HUES6 (cell line): ENCODE results near the gene RHOXF2B.
"Not testable (repeated sequence)": the region's sequence is repeated elsewhere in the genome, so short reads cannot be mapped to it uniquely, and the experiment has no call there.

ENCODE experiments used
- H3K27ac ChIP-seq: 2 replicates; pipeline ENCODE4 v1.7.0; 2013; ENCODE audit warnings: low read depth, mild to moderate bottlenecking, low read length, inconsistent platforms
- H3K27me3 ChIP-seq: 2 replicates; pipeline ENCODE4 v1.6.1; 2013; ENCODE audit warnings: low read length; ENCODE audit not compliant: control insufficient read depth, insufficient read depth
- H3K36me3 ChIP-seq: 2 replicates; pipeline ENCODE4 v1.6.1; 2013; ENCODE audit warnings: low read length; ENCODE audit not compliant: control insufficient read depth, insufficient read depth
- H3K4me1 ChIP-seq: 2 replicates; pipeline ENCODE4 v1.6.1; 2013; ENCODE audit warnings: low read length; ENCODE audit not compliant: control insufficient read depth, insufficient read depth
- H3K4me3 ChIP-seq: 2 replicates; pipeline ENCODE4 v1.5.1; 2013; ENCODE audit warnings: low read depth, low read length
- H3K9ac ChIP-seq: one replicate; pipeline ENCODE4 v1.6.1; 2013; ENCODE audit warnings: mild to moderate bottlenecking, low read length
- H3K9me3 ChIP-seq: 2 replicates; pipeline ENCODE4 v1.6.1; 2013; ENCODE audit warnings: low read depth, low read length; ENCODE audit not compliant: control insufficient read depth, insufficient read depth

The RHOXF2B gene

DNA sequence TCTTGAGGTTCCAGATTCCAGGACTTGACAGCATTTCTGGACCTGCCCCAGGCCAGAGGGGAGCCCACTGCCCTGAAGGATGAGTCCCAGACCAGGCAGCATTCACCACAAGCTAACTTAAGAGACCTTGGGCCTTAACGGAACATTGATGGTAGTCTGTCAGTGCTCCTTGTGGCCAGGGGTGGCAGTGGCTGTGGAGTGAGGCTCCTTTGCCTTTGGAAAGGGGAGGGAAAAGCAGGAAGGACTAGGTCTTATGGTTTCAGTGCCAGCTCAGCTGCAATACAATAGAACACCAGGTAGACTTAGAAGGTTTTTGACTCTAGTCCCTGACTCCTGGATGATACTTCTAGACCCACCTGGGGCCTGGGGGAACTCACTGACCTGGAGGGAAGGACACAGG is 11.3 kb downstream of the RHOXF2B start:
- H3K4me3 ChIP-seq, H3K9me3 ChIP-seq, H3K27ac ChIP-seq, H3K36me3 ChIP-seq, H3K4me1 ChIP-seq, H3K9ac ChIP-seq, H3K27me3 ChIP-seq: not testable (repeated sequence)

DNA sequence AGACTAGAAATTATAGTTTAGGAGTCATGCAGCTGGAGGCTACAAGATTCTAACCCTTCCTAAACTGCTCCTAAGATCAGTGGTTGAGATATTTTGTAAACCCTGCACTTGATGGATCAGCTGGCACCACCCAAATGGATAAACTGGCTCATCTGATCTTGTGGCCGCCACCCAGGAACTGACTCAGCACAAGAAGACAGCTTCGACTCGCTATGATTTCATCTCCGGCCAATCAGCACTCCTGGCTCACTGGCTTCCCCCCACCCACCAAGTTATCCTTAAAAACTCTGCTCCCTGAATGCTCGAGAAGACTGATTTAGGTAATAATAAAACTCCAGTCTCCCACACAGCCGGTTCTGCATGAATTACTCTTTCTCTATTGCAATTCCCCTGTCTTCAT is 34.8 kb downstream of the RHOXF2B start:
- H3K9me3 ChIP-seq, H3K27me3 ChIP-seq, H3K9ac ChIP-seq, H3K27ac ChIP-seq, H3K4me1 ChIP-seq, H3K36me3 ChIP-seq, H3K4me3 ChIP-seq: not testable (repeated sequence)

DNA sequence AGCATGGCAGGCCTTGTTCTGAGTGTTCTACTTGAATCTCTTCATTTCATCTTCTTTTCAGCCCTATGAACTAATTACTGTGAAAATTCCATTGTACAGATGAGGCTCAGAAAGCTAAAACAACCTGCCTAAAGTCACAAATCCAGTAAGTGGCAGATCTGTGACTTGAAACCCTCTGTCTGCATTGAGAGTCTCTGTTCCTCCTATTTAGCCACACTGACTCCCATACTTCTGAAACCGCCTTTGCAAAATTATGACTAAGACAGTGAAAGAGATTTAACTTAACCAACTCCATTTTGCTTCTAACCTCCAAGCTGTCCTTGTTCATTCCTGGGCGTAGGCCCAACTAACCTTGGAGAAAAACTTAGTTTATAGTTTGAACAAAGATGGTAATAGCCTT is 35.2 kb downstream of the RHOXF2B start:
- not testable (repeated sequence) for H3K4me1 ChIP-seq, H3K4me3 ChIP-seq, H3K9ac ChIP-seq, H3K9me3 ChIP-seq, H3K36me3 ChIP-seq, H3K27ac ChIP-seq, H3K27me3 ChIP-seq

DNA sequence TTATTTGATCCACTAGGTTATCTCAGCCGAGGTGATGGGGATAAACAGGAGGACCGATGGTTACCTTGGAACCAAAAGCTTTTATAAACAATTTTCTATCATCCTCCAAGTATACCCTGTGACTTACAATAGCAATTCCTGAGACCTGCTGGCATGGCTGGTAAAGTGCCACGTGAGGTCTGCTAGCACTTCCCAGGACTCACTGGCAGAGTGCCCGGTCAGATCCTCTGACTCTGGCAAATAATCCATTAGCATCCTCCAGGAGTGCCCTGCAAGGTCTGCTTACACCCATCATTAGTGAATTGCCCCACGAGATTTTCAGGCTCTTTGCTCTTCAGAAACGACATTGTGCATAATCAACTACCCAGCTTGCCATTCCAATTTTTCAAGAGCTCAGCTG is 37.3 kb downstream of the RHOXF2B start:
- H3K27ac ChIP-seq, H3K4me3 ChIP-seq, H3K9me3 ChIP-seq, H3K27me3 ChIP-seq, H3K36me3 ChIP-seq, H3K9ac ChIP-seq: not testable (repeated sequence)
- H3K4me1 ChIP-seq, result peaks cover 28% of the 10 kb centered on the region

DNA sequence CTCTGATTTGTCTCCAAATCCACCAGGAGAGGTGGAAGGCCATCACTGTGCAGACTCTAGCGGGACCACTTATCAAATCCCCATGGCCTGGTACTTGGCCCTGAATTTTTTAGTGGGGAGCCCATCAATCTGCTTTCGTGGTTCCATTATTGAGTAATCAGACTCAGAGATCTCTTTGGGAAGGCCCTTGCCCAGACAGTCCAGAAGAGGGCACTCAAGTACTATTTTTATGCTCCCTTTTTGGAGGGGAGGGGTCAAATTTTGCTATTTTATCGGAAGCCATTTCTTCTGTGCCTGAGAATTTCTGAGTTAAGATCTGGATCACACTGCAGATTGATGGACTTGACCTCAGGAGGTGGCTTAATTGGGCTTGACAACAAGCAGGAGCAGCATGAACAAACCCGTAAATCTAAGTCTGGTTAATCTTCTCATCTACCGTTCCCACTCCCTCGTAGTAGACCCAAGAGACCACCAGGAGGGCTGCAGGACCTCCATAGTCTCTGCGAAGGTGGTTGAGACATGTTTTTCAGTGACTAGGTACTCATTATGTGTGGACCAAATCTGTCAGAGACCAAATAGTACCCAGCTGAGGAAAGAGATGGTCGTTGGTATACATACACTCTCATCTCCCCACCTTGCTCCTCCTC is 38.3 kb downstream of the RHOXF2B start:
- peaks cover 33% of the 10 kb centered on the region for H3K4me1 ChIP-seq
- not testable (repeated sequence) for H3K9ac ChIP-seq, H3K9me3 ChIP-seq, H3K4me3 ChIP-seq, H3K36me3 ChIP-seq, H3K27me3 ChIP-seq, H3K27ac ChIP-seq

DNA sequence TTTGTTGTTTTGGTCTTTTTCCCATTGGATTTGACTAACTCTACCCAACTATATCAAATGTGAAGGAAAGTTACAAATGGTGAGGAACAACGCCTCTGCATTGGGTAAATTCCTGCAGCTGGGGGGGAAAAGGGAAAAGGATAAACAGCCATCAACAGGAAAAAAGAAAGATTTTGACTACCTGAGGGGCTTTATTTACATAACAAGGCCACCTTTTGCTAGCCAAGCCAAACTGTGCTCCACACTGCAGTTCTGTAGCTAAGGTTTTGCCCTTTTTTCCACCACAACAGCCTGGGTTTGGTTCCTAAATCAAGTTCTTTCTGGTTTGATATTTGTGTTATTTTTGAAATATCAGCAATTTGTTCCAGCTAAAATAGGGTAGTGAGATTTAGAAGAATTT is 40.8 kb downstream of the RHOXF2B start:
- H3K36me3 ChIP-seq, result no peaks in the 10 kb centered on the region
- peaks cover 33% of the 10 kb centered on the region for H3K4me1 ChIP-seq
- peak overlapping the region; percentile 27; the same call in 1 of the 2 replicates for H3K4me3 ChIP-seq
- H3K27ac ChIP-seq, result peak overlapping the region; percentile 91
- no peaks in the 10 kb centered on the region; the same call in 1 of the 2 replicates for H3K27me3 ChIP-seq
- peaks cover 8% of the 10 kb centered on the region; the same call in 1 of the 2 replicates for H3K9me3 ChIP-seq
- H3K9ac ChIP-seq, result peak overlapping the region; percentile 59

DNA sequence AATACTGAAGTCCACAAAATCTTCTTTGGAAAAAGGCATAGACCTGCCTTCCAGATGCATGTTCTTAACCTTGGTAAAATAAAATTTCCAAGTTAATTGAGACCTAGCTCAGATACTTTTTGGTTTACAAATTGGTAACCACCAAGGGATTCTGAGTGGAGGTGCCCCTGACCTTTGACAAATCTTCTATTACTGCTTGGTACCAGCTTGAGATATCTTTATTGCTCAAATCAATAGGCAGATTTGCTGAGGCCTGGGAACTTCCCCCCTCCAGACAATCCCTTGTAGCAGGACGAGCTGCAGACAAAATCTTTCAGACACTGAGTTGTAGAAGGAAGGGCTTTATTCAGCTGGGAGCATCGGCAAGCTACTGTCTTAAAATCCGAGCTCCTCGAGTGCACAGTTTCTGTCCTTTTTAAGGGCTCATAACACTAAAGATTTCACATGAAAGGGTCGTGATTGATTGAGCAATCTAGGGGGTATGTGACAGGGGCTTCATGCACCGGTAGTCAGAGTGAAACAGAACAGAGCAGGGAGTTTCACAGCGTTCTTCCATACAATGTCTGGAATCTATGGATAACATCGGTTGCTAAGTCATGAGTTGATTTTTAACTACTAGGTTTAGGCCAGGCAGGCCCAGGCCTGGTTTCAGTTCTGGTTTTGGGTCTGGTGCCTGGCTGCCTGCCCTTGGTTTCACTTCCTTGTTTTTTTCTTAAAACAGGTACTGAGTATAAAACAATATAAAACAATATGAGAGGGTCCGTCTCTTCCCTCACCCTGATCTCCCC is 41.8 kb downstream of the RHOXF2B start:
- not testable (repeated sequence) for H3K36me3 ChIP-seq, H3K27me3 ChIP-seq, H3K9me3 ChIP-seq, H3K4me3 ChIP-seq
- H3K27ac ChIP-seq, result peak overlapping the region; percentile 91
- H3K4me1 ChIP-seq, result peaks cover 33% of the 10 kb centered on the region
- H3K9ac ChIP-seq, result peak overlapping the region; percentile 59

DNA sequence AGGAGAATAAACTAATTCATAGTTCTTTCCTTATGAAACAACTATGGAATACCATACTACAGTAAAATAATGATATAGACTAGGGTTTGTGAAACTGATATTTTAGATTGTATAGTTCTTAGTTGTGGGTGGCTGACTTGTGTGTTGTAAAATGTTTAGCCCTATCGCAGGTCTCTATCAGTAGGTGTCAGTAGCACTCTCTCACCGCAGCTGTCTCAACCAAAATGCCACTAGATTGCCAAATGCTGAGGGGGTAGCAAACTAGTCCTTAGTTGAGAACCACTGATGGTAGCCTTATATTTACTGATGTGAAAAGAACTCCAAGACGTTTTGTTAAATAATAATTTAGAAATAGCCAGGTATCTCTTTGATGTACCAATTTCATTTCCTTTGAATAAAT is 48.1 kb downstream of the RHOXF2B start:
- Histone ChIP-seq H3K27me3 (no peaks in the 10 kb centered on the region; the same call in 1 of the 2 replicates), H3K27ac (no peak overlapping the region), H3K4me3 (no peak overlapping the region), H3K36me3 (no peaks in the 10 kb centered on the region), H3K4me1 (no peaks in the 10 kb centered on the region), H3K9ac (no peak overlapping the region), H3K9me3 (peaks cover 17% of the 10 kb centered on the region)

DNA sequence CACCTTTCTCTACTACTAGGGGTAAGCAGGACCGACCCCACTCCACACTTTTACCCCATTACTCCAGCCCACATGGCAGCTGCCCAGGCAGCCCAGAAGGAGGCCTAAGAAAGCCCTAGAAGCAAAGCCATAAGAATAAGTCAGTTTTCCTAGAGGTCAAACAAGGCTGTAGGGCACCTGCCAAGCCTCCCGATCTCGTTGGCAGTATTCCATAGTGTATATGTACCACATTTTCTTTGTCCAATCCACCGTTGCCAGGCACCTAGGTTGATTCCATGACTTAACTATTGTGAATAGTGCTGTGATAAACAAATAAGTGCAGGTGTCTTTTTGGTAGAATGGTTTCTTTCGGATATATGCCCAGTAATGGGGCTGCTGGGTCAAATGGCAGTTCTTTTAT is 54.2 kb downstream of the RHOXF2B start:
- no peaks in the 10 kb centered on the region for H3K4me1 ChIP-seq
- H3K36me3 ChIP-seq, result no peaks in the 10 kb centered on the region
- no peak overlapping the region for H3K4me3 ChIP-seq
- H3K9ac ChIP-seq, result no peak overlapping the region
- no peak overlapping the region for H3K27ac ChIP-seq
- H3K27me3 ChIP-seq, result peaks cover 22% of the 10 kb centered on the region
- peaks cover 9% of the 10 kb centered on the region for H3K9me3 ChIP-seq

DNA sequence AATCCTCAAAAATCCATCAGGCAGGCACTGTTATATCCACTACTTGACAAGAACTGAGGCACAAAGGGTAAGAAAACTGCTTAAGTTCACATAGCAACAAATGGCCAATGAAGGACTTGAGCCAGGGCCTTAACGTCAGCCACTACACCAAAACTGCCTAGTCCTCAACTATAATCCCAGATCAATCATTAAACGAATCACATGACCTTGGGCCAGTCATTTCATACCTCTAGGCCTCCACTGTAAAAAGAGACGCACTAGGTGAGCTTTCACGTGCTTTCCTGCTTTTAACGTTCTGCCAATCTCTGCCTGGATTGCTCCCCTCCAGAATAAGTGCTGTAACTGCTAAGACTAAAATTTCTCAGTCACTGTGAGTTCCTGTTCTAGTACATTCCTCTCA is 54.7 kb downstream of the RHOXF2B start:
- H3K27ac ChIP-seq, result no peak overlapping the region
- H3K27me3 ChIP-seq, result peaks cover 27% of the 10 kb centered on the region
- no peaks in the 10 kb centered on the region for H3K36me3 ChIP-seq
- no peak overlapping the region for H3K4me3 ChIP-seq
- no peaks in the 10 kb centered on the region for H3K4me1 ChIP-seq
- peaks cover 9% of the 10 kb centered on the region for H3K9me3 ChIP-seq
- H3K9ac ChIP-seq, result no peak overlapping the region
